ENCODE data around the gene USP48.
"Not testable (repeated sequence)": the region's sequence is repeated elsewhere in the genome, so short reads cannot be mapped to it uniquely, and the experiment has no call there.

The USP48 gene

GRCh38 chr1:21631944-21632887 lies 150.7 kb downstream of the USP48 start:
- Histone ChIP-seq H3K4me3 (replicated peaks; ENCODE audit: low read depth, low read length) (no peak overlapping the region), H3K36me3 (ENCODE audit: control insufficient read depth, insufficient read depth, low read length) (no peaks in the 10 kb centered on the region), H3K27me3 (replicated peaks; ENCODE audit: control insufficient read depth, insufficient read depth, low read length) (no peaks in the 10 kb centered on the region; the same call in 1 of the 2 replicates)
- DNase-seq (ENCODE audit: extremely low read depth, insufficient read length): no peak
- TF ChIP-seq CTCF (IDR thresholded peaks at IDR 0.05; ENCODE audit: insufficient read depth, low read length, poor library complexity, severe bottlenecking): no peak

GRCh38 chr1:21631590-21631943 lies 151.4 kb downstream of the USP48 start:
- not testable (repeated sequence) for DNase-seq (ENCODE audit: extremely low read depth, insufficient read length); H3K36me3 ChIP-seq (ENCODE audit: control insufficient read depth, insufficient read depth, low read length); H3K27me3 ChIP-seq (replicated peaks; ENCODE audit: control insufficient read depth, insufficient read depth, low read length); H3K4me3 ChIP-seq (replicated peaks; ENCODE audit: low read depth, low read length)

GRCh38 chr1:21630571-21631343 lies 152.2 kb downstream of the USP48 start:
- Histone ChIP-seq H3K27me3 (replicated peaks; ENCODE audit: control insufficient read depth, insufficient read depth, low read length) (no peaks in the 10 kb centered on the region; the same call in 1 of the 2 replicates), H3K36me3 (ENCODE audit: control insufficient read depth, insufficient read depth, low read length) (no peaks in the 10 kb centered on the region), H3K4me3 (replicated peaks; ENCODE audit: low read depth, low read length) (no peak overlapping the region)
- no peak for DNase-seq (ENCODE audit: extremely low read depth, insufficient read length)
- TF ChIP-seq CTCF (IDR thresholded peaks at IDR 0.05; ENCODE audit: insufficient read depth, low read length, poor library complexity, severe bottlenecking): no peak

- no peak for DNase-seq (ENCODE audit: extremely low read depth, insufficient read length)
- TF ChIP-seq CTCF (IDR thresholded peaks at IDR 0.05; ENCODE audit: insufficient read depth, low read length, poor library complexity, severe bottlenecking): no peak
- Histone ChIP-seq H3K4me3 (replicated peaks; ENCODE audit: low read depth, low read length) (no peak overlapping the region), H3K27me3 (replicated peaks; ENCODE audit: control insufficient read depth, insufficient read depth, low read length) (no peaks in the 10 kb centered on the region; the same call in 1 of the 2 replicates), H3K36me3 (ENCODE audit: control insufficient read depth, insufficient read depth, low read length) (no peaks in the 10 kb centered on the region)
These were observed 153.0 kb downstream of the USP48 start for GRCh38 chr1:21629971-21630370.

- TF ChIP-seq CTCF (IDR thresholded peaks at IDR 0.05; ENCODE audit: insufficient read depth, low read length, poor library complexity, severe bottlenecking): no peak
- no peak for DNase-seq (ENCODE audit: extremely low read depth, insufficient read length)
- H3K4me3 ChIP-seq (replicated peaks; ENCODE audit: low read depth, low read length): no peak overlapping the region
- no peaks in the 10 kb centered on the region; the same call in none of the 2 replicates for H3K27me3 ChIP-seq (replicated peaks; ENCODE audit: control insufficient read depth, insufficient read depth, low read length)
- H3K36me3 ChIP-seq (ENCODE audit: control insufficient read depth, insufficient read depth, low read length): no peaks in the 10 kb centered on the region
These were observed 154.1 kb downstream of the USP48 start for GRCh38 chr1:21628798-21629393.
